ENCODE data around the gene CA9. TPM values are rescaled to one million over a fixed set of nuclear protein-coding genes. Genes with fewer than 3 reads are reported as not detected.

Gene CA9
- total RNA-seq, 1 donor from 2014 or later, result 0.27 TPM

GRCh38 chr9:35675204-35675603, 1.5 kb downstream of the CA9 start:
- intact Hi-C loops (cut with micrococcal nuclease), result no loop called here

- intact Hi-C loops (cut with micrococcal nuclease), result no loop called here
These were observed 2.1 kb downstream of the CA9 start for GRCh38 chr9:35675732-35676392.

GRCh38 chr9:35679091-35679490, 5.4 kb downstream of the CA9 start:
- intact Hi-C loops (cut with micrococcal nuclease), result no loop called here

DNA sequence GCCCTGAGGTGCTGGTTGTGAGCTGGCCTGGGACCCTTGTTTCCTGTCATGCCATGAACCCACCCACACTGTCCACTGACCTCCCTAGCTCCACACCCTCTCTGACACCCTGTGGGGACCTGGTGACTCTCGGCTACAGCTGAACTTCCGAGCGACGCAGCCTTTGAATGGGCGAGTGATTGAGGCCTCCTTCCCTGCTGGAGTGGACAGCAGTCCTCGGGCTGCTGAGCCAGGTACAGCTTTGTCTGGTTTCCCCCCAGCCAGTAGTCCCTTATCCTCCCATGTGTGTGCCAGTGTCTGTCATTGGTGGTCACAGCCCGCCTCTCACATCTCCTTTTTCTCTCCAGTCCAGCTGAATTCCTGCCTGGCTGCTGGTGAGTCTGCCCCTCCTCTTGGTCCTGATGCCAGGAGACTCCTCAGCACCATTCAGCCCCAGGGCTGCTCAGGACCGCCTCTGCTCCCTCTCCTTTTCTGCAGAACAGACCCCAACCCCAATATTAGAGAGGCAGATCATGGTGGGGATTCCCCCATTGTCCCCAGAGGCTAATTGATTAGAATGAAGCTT, 6.1 kb downstream of the CA9 start:
- intact Hi-C loops (cut with micrococcal nuclease), result no loop called here

- intact Hi-C loops (cut with micrococcal nuclease), result no loop called here
These were observed 6.8 kb downstream of the CA9 start for GRCh38 chr9:35680331-35681105.

DNA sequence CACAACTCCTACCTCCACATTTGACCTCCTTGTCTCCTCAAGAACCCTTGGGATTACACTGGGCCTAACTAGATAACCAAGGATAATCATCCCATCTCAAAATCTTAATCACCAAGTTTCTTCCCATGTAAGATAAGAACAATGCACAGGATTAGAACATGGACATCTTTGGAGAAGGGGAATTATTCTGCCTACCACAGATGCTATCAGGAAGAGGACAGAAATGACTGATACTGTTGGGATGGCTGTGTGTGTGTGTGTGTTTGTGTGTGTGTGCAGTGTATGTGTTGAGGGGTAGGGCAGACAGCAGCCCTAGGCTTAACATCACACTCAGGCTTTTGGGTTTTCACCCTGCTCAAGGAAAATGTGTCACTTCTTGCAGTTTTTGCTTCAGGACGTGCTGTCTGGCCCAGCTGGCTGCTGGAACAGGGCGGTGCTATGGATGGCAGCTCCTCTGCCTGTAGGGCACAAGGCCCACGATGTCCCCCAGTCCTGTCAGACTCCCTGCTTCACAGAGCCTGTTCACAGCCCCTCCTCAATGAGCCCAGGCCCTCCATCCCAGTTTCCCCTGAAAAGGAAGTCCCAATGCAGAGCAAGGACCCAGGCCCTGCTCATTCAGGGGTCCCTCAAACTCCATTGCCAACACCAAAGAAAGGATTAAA, 7.7 kb downstream of the CA9 start:
- intact Hi-C loops (cut with micrococcal nuclease), result no loop called here

GRCh38 chr9:35682051-35682450, 8.3 kb downstream of the CA9 start:
- intact Hi-C loops (cut with micrococcal nuclease), result no loop called here

- intact Hi-C loops (cut with micrococcal nuclease), result no loop called here
These were observed 9.0 kb downstream of the CA9 start for GRCh38 chr9:35682520-35683315.

- intact Hi-C loops (cut with micrococcal nuclease), result no loop called here
These were observed 9.6 kb downstream of the CA9 start for GRCh38 chr9:35683323-35683722.

DNA sequence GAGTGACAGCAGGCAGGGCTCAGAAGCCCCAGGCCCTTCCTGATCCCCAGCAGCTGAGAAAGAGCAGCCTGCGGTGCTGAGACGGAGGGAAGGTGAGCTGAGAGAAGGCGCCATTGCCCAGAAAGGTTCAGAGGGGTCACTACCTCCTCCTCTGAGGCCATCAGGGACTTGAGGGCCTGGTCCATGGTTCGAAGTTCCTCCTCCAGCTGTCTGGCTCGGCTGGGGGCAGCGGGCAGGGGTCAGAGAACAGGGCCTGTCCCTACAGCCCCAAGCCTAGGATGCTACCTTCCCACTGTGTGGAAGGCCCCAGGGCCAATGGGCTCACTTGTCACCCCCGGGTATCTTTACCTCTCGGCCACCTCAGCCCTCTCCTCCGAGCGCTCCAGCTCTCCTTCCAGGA, 11.2 kb downstream of the CA9 start:
- intact Hi-C loops (cut with micrococcal nuclease), result no loop called here

- intact Hi-C loops (cut with micrococcal nuclease), result no loop called here
These were observed 11.8 kb downstream of the CA9 start for GRCh38 chr9:35685506-35685905.

DNA sequence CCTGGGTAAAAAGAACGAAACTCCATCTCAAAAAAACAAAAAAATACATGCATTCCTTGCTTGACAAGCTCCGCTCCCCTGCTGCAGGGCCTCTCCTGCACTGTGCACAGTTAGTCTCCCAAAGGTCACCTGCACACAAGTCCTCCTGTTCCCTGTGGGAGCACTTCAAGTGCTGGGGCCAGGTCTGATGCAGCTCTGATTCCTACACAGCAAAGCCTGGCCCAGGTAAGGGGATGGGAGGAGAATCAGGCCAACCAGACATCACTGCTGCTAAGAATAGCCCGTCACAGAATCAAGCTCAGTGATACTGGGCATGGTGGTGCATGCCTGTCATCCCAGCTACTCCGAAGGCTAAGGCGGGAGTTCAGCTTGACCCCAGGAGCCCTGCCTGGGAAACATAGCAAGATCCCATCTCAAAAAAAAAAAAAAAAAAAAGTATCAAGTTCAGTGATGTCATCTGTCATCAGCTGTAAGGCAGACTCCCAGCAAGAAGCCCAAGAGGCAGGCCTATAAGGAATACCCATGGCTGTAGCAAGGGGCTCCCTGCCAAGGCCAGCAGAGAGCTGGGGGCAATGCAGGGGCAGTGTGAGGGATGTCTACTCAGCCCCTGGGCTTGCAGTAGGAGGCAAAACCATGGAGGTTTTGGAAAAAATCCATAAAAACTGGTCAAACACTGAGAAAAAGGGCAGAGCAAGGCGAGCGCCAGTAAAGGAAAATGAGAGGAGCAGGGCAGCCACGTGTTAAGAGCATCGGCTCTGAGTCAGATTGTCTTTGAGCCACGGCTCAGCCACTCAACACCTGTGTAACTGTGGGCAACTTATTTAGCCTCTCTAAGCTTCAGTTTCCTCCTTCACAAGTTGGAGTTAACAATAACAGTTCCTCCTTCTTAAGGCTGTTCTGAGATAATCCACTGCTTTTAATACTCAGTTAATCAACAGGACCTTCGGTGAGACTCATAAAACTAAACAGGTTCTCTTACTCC, 12.8 kb downstream of the CA9 start:
- intact Hi-C loops (cut with micrococcal nuclease), result no loop called here

- intact Hi-C loops (cut with micrococcal nuclease), result no loop called here
These were observed 13.6 kb downstream of the CA9 start for GRCh38 chr9:35687306-35687705.

DNA sequence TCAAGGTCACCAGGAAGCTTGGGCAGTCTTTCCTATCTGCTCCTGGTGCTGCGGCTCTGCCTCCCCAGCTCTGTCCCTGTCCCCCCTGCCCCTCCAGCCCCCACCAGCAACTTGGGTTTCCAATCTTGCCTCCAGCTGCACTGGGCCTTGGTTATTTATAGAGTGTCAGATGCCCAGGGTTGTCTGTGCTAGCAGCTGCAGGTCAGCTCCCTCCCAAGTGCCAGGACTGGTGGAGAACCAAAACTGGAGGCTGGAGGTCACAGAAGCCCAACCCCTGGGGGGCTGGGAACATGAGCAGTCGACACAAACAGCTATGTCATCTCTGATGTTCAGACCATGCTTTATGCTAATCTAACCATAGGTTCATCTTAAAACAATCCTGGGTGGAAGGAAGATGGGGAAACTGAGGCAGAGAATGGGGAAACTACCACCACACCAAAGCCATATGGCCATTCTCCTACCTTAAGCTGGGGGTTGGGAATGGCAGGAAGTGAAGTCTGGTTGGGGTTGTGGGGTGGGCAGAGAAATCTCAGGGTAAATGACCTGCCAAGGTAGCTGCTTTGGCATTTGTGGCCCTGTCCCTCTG, 14.3 kb downstream of the CA9 start:
- intact Hi-C loops (cut with micrococcal nuclease), result no loop called here

- intact Hi-C loops (cut with micrococcal nuclease), result no loop called here
These were observed 15.1 kb downstream of the CA9 start for GRCh38 chr9:35688558-35689541.

DNA sequence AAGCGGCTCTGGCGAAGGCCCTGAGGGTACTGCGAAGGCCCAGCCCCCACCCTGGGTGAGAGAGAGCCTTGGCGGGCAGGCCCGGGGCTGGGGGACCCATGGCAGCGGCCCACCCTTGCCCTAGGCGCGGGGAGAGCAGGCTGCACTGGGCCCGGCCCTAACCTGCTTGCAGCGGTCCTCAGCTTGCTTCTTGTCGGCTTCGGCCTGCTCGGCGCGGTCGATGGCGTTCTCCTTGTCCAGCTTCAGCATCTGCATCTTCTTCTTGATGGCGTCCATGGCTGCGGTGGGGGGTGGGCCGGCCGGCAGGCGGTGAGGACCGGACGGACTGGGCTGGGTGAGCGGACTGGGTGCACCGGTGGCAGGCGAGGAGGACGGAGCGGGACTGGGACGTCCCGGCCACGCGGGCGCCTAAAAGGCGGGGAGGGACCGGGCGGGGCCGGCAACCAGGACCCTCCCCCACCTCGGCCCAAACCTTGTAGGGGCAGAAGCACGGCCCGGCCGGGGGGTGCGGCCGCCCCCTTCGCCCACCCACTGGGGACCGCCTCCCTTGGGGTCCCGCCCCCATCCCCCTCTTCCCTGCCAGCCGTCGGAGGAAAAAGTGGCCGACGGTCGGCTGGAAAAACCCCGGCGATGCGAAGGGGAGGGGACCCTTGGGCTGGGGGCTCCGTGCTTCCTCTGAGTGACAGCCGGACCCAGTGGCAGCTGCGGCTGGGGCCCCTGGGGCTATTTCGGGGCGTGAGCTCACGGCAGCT, 16.0 kb downstream of the CA9 start, which contains the start of gene TPM2:
TPM2 (minus strand) TSS at position 384 of the 752 bp plus-strand sequence; CDS start at position 276, 108 bp downstream.
- intact Hi-C loops (cut with micrococcal nuclease), result loop anchor here (5.0 kb wide), 1 partner anchor 42 kb away; no protein-coding TSS in a partner anchor

- intact Hi-C loops (cut with micrococcal nuclease), result loop anchor here (5.0 kb wide), 1 partner anchor 43 kb away; no protein-coding TSS in a partner anchor
These were observed 16.5 kb downstream of the CA9 start for GRCh38 chr9:35690294-35690613.
